HL-60 (cell line): Measurements from ENCODE around the gene MBNL1.

ENCODE experiments used
- POLR2AphosphoS5 ChIP-seq: IDR thresholded peaks from 2 replicates; pipeline ENCODE4 v1.6.1; 2012; ENCODE audit warnings: low read depth
- TF ChIP-seq, protein P1 (sequence below): IDR thresholded peaks from one replicate; pipeline ENCODE4 v1.5.1; 2011; ENCODE audit warnings: low read length, control low read depth, inconsistent platforms; ENCODE audit not compliant: insufficient read depth

GRCh38 chr3:152330559-152330958 is 61.8 kb downstream of the MBNL1 start:
- TF ChIP-seq, protein P1, sequence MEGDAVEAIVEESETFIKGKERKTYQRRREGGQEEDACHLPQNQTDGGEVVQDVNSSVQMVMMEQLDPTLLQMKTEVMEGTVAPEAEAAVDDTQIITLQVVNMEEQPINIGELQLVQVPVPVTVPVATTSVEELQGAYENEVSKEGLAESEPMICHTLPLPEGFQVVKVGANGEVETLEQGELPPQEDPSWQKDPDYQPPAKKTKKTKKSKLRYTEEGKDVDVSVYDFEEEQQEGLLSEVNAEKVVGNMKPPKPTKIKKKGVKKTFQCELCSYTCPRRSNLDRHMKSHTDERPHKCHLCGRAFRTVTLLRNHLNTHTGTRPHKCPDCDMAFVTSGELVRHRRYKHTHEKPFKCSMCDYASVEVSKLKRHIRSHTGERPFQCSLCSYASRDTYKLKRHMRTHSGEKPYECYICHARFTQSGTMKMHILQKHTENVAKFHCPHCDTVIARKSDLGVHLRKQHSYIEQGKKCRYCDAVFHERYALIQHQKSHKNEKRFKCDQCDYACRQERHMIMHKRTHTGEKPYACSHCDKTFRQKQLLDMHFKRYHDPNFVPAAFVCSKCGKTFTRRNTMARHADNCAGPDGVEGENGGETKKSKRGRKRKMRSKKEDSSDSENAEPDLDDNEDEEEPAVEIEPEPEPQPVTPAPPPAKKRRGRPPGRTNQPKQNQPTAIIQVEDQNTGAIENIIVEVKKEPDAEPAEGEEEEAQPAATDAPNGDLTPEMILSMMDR, result no peak
- no peak for TF ChIP-seq POLR2AphosphoS5
